ENCODE measurements around the gene CENPC. TPM values are rescaled to one million over a fixed set of nuclear protein-coding genes. Genes with fewer than 3 reads are reported as not detected.
"Not testable (repeated sequence)": the region's sequence is repeated elsewhere in the genome, so short reads cannot be mapped to it uniquely, and the experiment has no call there.

Gene CENPC
- total and polyA plus RNA-seq, 3 donors from 2014 or later: 8.5 to 53.4 (median 40.8) TPM

DNA sequence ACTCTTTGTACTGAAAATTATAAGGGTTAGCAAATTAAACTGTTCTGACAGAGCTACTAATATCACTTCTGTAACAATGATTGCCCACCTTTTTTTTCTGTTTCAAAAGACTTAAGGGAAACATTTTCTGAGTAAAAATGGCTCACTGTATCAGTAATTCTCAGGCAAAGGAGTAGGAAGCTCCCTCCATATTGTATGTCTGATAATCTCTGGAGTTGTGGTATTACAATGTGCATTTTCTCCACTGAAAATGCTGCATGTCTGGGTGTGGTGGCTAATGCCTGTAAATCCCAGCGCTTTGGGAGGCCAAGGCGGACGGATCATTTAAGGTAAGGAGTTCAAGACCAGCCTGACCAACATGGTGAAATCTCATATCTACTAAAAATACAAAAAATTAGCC is 8.8 kb upstream of the CENPC start:
- intact Hi-C loops (cut with DNase I; ENCODE audit: low total_unique reads): no loop called here
- H3K36me3 ChIP-seq (ENCODE audit: low read depth, missing control alignments): no peaks in the 10 kb centered on the region
- no peak overlapping the region for H3K27ac ChIP-seq
- WGBS, 2 donors: 94 to 97% methylated on average over 3 of the region's 3 CpGs
- DNase-seq: no peak
- H3K4me3 ChIP-seq: no peak overlapping the region
- H3K9me3 ChIP-seq: no peaks in the 10 kb centered on the region
- TF ChIP-seq POLR2A (IDR thresholded peaks at IDR 0.05): no peak
- TF ChIP-seq, protein P1, sequence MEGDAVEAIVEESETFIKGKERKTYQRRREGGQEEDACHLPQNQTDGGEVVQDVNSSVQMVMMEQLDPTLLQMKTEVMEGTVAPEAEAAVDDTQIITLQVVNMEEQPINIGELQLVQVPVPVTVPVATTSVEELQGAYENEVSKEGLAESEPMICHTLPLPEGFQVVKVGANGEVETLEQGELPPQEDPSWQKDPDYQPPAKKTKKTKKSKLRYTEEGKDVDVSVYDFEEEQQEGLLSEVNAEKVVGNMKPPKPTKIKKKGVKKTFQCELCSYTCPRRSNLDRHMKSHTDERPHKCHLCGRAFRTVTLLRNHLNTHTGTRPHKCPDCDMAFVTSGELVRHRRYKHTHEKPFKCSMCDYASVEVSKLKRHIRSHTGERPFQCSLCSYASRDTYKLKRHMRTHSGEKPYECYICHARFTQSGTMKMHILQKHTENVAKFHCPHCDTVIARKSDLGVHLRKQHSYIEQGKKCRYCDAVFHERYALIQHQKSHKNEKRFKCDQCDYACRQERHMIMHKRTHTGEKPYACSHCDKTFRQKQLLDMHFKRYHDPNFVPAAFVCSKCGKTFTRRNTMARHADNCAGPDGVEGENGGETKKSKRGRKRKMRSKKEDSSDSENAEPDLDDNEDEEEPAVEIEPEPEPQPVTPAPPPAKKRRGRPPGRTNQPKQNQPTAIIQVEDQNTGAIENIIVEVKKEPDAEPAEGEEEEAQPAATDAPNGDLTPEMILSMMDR (IDR thresholded peaks at IDR 0.05): no peak
- H3K27me3 ChIP-seq: no peaks in the 10 kb centered on the region
- no peaks in the 10 kb centered on the region for H3K4me1 ChIP-seq

DNA sequence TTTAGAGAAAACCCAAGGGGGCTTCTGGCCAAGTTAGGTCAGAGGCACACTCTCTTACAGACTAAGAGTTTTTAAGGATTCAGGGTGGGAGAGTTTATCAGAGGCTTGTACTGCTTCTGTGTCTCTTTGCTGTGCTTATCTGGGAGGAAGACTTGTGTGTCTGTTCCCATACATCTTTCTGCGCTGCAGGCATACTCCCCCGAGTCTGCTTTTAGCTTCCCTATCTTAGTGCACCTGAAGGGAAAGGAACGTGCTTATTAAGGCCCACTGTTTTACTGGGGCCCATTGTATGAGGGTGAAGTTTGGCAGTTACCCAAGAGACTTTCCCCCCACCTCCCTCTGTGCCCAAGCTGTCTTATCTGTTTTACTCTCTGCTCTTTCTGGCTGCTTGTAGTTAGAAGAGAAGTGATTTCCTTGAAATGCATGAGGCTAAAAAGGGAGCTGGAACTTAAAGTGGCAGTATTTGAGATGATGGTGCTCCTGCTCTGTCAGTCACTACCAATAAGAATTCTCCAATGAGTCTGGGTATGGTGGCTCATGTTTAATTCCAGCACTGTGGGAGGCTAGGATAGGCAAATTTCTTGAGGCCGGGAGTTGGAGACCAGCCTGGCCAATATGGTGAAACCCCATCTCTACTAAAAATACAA is 7.0 kb upstream of the CENPC start:
- WGBS, 2 donors: 38 to 44% methylated on average over 4 of the region's 4 CpGs
- DNase-seq: peak; percentile 41
- H3K9me3 ChIP-seq; H3K36me3 ChIP-seq (ENCODE audit: low read depth, missing control alignments); H3K4me1 ChIP-seq; H3K27me3 ChIP-seq; H3K4me3 ChIP-seq; intact Hi-C loops (cut with DNase I; ENCODE audit: low total_unique reads): not testable (repeated sequence)
- peak overlapping the region in 1 of 2 donors; percentile 42 for H3K27ac ChIP-seq

DNA sequence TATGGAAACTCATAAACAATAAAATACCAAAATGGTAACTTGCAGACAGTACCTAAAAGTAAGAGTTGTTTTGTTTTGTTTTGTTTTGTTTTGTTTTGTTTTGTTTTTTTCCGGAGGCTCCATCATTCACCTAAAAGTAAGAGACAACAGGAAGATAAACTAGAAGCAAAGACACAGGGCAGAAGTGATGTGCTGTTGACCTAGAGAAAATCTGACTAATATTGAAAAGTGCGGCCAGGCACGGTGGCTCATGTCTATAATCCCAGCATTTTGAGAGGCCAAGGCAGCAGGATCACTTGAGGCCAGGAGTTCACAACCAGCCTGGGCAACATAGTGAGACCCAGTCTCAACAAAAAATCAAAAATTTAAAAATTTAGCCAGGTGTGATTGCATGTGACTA is 5.6 kb upstream of the CENPC start:
- intact Hi-C loops (cut with DNase I; ENCODE audit: low total_unique reads): no loop called here

DNA sequence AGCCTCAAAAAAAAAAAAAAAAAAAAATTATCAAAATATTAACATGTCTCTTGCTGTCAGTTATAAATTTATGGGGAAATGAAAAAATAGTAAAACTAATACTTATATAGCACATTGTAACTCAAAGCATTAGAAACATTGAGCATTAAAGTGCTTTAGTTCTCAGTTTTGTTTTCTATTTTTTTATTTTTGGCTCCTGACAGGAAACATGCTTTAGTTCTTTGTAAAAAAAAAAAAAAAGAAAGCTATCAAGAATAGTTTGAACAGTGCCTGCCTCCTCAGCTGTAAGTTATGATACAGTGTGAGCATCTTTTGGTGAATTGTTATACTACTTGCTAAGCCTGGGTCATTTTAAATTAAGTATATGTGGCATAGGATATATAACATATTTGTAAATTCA is 5.1 kb upstream of the CENPC start:
- Histone ChIP-seq H3K36me3 (ENCODE audit: low read depth, missing control alignments) (no peaks in the 10 kb centered on the region), H3K4me3 (no peak overlapping the region), H3K27ac (no peak overlapping the region), H3K4me1 (no peaks in the 10 kb centered on the region), H3K9me3 (no peaks in the 10 kb centered on the region), H3K27me3 (no peaks in the 10 kb centered on the region)
- intact Hi-C loops (cut with DNase I; ENCODE audit: low total_unique reads): no loop called here
- no peak for DNase-seq
- TF ChIP-seq, protein P1 (IDR thresholded peaks at IDR 0.05): no peak
- no peak for TF ChIP-seq POLR2A (IDR thresholded peaks at IDR 0.05)

More for the DNA sequence above, 5.6 kb upstream of the CENPC start:
- no peak for DNase-seq
- Histone ChIP-seq H3K9me3 (no peaks in the 10 kb centered on the region), H3K36me3 (ENCODE audit: low read depth, missing control alignments) (no peaks in the 10 kb centered on the region), H3K27me3 (no peaks in the 10 kb centered on the region), H3K27ac (no peak overlapping the region), H3K4me1 (no peaks in the 10 kb centered on the region), H3K4me3 (no peak overlapping the region)
- TF ChIP-seq POLR2A (IDR thresholded peaks at IDR 0.05): no peak
- TF ChIP-seq, protein P1 (IDR thresholded peaks at IDR 0.05): no peak
- 96 to 98% methylated on average over 3 of the region's 3 CpGs for WGBS, 2 donors

DNA sequence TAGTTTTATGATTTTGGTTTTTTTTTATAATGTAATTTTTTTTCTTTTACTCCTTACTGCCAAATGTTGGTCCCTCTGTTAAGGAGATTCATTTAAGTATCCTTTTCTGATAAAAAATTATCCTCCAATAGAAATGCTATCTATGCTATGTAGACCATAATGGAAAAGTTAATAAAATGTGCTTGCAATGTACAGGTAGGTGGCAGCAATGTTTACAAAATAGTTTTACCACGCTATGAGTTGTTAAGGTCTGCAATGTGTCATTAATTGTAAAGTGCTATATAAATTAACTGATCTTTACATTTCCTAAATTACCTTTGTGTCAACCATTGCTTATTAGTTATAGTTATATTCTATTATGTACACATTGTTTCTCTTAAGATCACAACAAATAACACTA is 3.8 kb upstream of the CENPC start:
- DNase-seq: no peak
- Histone ChIP-seq H3K4me1 (no peaks in the 10 kb centered on the region), H3K9me3 (no peaks in the 10 kb centered on the region), H3K4me3 (no peak overlapping the region), H3K27me3 (no peaks in the 10 kb centered on the region), H3K36me3 (ENCODE audit: low read depth, missing control alignments) (no peaks in the 10 kb centered on the region), H3K27ac (no peak overlapping the region)
- 32 to 37% methylated on average over 1 of the region's 1 CpG for WGBS, 2 donors
- TF ChIP-seq, protein P1 (IDR thresholded peaks at IDR 0.05): peak in 2 of 3 experiments; percentile 9 to 10
- no peak for TF ChIP-seq POLR2A (IDR thresholded peaks at IDR 0.05)
- intact Hi-C loops (cut with DNase I; ENCODE audit: low total_unique reads): no loop called here

All from testis (tissue), 3 donors.